HG02798 (cell line): Measurements from ENCODE around the gene ASPG.

ENCODE experiments used
- ATAC-seq: cut with Tn5 transposase; IDR thresholded peaks from one replicate; pipeline ENCODE4 v1.9.1; 2021; ENCODE audit warnings: mild to moderate bottlenecking; ENCODE audit not compliant: unreplicated experiment, poor library complexity

Gene ASPG

GRCh38 chr14:104091927-104092771 is 6.6 kb downstream of the ASPG start:
- no peak for ATAC-seq

GRCh38 chr14:104092931-104093365 is 7.4 kb downstream of the ASPG start:
- ATAC-seq: no peak

GRCh38 chr14:104093366-104094055 is 8.0 kb downstream of the ASPG start:
- no peak for ATAC-seq

GRCh38 chr14:104094056-104094708 is 8.7 kb downstream of the ASPG start:
- ATAC-seq: no peak

GRCh38 chr14:104094709-104095425 is 9.4 kb downstream of the ASPG start:
- ATAC-seq: no peak

GRCh38 chr14:104095426-104096310 is 10.2 kb downstream of the ASPG start:
- no peak for ATAC-seq

- no peak for ATAC-seq
Measured at GRCh38 chr14:104096318-104096717, 10.8 kb downstream of the ASPG start.

GRCh38 chr14:104096751-104097700 is 11.5 kb downstream of the ASPG start:
- no peak for ATAC-seq

GRCh38 chr14:104098272-104099095 is 13.0 kb downstream of the ASPG start:
- no peak for ATAC-seq

- ATAC-seq: no peak
Measured at GRCh38 chr14:104099096-104100041, 13.9 kb downstream of the ASPG start.

- no peak for ATAC-seq
Measured at GRCh38 chr14:104100171-104101085, 14.9 kb downstream of the ASPG start.

GRCh38 chr14:104101086-104101621 is 15.7 kb downstream of the ASPG start:
- ATAC-seq: no peak

GRCh38 chr14:104101651-104102281 is 16.3 kb downstream of the ASPG start:
- no peak for ATAC-seq

- ATAC-seq: no peak
Measured at GRCh38 chr14:104102282-104102914, 16.9 kb downstream of the ASPG start.
